HG02970 (cell line): ENCODE measurements around the gene SLC16A14.
A peak's percentile ranks its signal among the peaks of the same experiment; 100 is the strongest.

Experiments
- ATAC-seq: cut with Tn5 transposase; IDR thresholded peaks from one replicate; pipeline ENCODE4 v1.9.1; 2021; ENCODE audit warnings: mild to moderate bottlenecking, moderate library complexity, moderate number of reproducible peaks; ENCODE audit not compliant: unreplicated experiment, low FRiP score

SLC16A14 gene

DNA sequence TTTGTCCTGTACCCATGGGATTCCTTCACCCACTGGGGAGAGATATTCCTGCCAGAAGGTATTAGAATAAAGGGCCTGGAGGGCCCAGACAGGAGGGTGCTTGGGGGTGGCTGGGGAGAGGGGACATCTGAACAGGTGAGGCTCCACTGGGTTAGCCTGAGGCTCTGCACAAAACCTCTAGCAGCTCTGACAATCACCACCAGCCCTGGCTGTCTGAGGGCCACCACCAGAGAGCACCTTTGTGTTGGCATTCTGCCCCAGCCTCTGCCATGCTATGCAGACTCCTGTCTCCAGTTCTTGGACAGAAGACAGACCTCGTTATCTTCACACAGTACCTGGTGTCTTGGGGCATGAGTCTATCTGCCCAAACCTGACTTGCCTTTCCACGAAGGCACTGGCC, 25.3 kb downstream of the SLC16A14 start:
- no peak for ATAC-seq

DNA sequence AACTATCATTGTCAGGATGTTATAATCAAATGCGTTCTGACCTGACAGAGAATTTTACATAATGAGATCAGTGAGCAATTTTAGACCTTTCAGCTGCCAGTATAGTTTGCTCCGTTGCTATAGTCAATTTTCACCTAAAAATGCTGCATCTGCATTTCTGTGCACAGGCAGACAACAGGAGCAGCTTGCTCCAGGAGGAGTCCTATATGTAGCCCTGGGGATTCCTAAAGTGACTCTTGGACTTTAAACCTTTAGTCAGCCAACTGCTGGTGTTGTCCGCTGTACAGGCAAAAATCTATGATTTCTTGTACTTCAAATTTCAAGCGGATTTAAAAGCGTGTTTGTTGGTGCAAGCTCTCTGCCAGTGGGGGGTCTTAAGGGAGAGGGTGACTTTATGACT, 25.7 kb downstream of the SLC16A14 start:
- ATAC-seq: no peak

- no peak for ATAC-seq
These were observed 26.5 kb downstream of the SLC16A14 start for GRCh38 chr2:230042195-230042594.

- no peak for ATAC-seq
These were observed 45.4 kb downstream of the SLC16A14 start for GRCh38 chr2:230023313-230023712.

- no peak for ATAC-seq
These were observed 49.0 kb downstream of the SLC16A14 start for GRCh38 chr2:230019742-230020141.

DNA sequence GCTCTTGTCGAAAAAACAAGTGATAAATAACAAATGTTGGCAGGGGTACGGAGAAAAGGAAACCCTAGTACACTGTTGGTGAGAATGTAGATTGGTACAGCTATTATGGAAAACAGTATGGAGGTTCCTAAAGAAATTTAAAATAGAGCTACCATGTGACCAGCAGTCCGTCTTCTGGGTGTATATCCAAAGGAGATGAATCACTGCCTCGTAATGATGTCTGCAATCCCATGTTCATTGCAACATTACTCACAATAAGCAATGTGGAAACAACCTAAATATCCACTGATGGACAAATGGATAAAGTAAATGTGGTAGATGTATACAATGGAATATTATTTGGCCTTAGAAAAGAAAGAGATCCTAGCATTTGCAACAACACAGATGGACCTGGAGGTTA, 50.6 kb downstream of the SLC16A14 start:
- ATAC-seq: no peak

- no peak for ATAC-seq
These were observed 51.9 kb downstream of the SLC16A14 start for GRCh38 chr2:230016844-230017243.

- ATAC-seq: no peak
These were observed 56.3 kb downstream of the SLC16A14 start for GRCh38 chr2:230012267-230012884.

GRCh38 chr2:230011617-230012016, 57.1 kb downstream of the SLC16A14 start:
- no peak for ATAC-seq

DNA sequence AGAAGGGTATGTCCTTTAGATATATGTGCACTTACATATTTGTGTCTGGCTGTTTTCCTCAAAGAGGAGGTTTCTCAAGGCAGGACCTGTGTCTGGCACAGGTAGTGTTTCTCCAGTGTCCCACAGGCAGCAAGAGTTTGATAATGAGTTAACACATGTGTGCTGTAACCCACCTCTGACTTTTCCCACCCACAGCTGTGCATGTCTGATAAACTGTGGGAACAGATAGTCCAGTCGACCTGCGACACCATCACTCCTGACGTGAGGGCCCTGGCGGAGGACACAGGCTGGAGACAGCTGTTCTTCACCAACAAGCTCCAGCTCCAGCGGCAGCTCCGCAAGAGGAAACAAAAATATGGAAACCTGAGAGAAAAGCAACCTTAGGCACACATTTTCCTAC, 58.2 kb downstream of the SLC16A14 start:
- ATAC-seq: no peak

DNA sequence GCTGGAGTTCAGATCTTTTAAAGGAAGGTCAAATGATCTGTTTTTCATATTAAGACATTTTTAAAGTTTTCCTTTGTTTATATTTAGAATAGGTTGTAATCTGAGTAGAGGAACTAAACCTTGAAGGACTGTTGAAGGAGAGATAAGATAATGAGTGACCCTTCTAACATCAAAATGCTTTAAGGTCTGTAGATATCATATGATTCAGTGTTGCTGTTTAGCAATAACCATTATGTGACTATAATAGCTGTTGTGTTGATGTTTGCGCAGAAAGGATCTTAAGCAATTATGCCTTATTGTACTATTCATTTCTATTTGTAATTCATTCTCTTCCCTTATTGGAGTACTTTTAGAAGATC, 60.0 kb downstream of the SLC16A14 start:
- ATAC-seq: no peak

DNA sequence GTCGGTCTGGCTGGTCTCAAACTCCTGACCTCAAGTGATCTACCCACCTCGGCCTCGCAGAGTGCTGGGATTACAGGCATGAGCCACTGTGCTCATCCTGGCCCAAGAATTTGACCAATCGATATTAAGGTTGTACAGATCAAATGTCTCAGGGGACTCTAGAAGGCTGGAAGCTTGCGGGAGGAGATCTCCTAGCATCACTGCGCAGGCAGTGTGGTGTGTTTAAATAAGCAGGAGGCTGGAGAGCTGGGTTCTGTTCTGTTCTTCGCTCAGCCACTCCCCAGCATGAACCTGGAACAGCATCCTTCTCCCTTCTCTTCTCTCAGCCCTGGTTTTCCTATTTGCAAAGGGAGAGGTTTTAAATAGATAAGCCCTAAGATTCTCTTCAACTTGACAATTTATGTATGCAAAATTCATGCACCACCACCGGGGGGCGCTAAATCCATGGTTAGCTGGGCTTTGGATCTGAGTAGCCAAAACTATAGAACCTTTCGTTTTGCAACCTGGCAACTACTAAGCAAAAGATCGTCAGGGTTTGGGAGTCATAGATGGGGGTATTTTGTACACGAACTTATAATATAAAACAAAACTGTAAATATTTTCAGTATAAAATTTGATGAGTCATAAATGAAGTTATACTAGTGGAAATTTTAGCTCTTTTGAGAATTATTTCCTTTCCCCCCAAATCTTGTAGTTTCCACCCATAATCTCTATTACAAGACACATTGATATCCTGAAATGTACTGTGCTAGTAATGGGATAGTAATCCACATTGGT, 60.6 kb downstream of the SLC16A14 start:
- ATAC-seq: no peak

DNA sequence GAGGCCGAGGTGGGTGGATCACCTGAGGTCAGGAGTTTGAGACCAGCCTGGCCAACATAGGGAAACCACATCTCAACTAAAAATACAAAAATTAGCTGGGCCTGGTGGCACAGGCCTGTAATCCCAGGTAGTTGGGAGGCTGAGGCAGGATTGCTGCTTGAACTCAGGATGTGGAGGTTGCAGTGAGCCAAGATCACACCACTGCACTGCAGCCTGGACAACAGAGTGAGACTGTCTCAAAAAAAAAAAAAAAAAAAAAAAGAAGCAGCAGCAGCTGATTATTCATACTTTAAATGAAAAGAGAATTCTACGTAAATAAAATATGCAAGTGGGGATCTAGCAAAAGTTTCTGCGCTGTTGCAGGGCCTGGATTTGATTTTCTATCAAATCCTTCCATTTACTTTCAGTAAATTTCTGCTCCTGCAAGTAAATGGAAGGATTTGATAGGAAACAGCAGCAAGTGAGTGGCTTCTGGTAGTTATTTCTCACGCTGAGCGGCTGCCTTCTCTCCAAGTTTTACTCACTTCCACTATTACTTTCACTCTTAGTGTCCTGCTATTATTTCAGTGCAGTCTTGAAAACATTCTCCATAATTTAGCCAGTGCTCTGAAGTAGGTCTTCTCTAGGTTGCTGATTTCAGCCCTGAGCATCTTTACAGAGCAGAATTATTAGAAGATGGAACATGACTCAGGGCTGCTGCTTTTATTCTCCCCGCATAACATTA, 68.4 kb downstream of the SLC16A14 start:
- peak; percentile 75 for ATAC-seq

GRCh38 chr2:229997565-229997964, 71.2 kb downstream of the SLC16A14 start:
- no peak for ATAC-seq

GRCh38 chr2:229996320-229996719, 72.4 kb downstream of the SLC16A14 start:
- ATAC-seq: no peak

DNA sequence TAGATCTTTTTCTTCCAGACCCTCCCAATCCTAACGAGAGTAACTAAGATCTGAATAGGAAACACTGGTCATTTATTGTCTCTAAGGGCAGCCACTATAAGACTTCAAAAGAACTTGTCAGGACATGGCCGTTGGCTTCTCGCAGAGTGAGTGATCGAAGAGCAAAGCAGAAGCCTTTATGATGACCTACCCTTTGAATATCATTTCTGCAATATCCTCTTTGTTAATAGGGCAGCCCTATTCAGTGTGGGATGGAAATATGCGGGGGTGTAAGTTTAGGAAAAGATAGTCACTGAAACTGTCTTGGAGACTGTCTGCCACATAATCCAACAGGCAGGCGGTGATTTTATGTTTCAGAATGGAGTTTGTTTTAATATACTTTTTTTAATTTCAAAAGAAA, 75.5 kb downstream of the SLC16A14 start:
- ATAC-seq: no peak
